B cell (primary cell): ENCODE results near the gene RRBP1. TPM values are rescaled to one million over a fixed set of nuclear protein-coding genes. Genes with fewer than 3 reads are reported as not detected.

Source experiments
- ATAC-seq: fragments of 200-7000 bp; cut with Tn5 transposase; one replicate; pipeline ENCODE4 v1.10.0; 2021; ENCODE audit warnings: low read depth, mild to moderate bottlenecking, moderate number of reproducible peaks, moderate library complexity
- CTCF ChIA-PET: fragments of 350-600 bp; sonication (Branson Sonifier 250); formaldehyde crosslinking; loops from one replicate; lab custom pipeline; 2021; ENCODE audit warnings: antibody characterized with exemption, inconsistent platforms; lab: Charles Lee
- POLR2A ChIA-PET: fragments of 350-600 bp; sonication (Branson Sonifier 250); formaldehyde crosslinking; loops from one replicate; lab custom pipeline; 2021; ENCODE audit warnings: antibody characterized with exemption; lab: Charles Lee
- DNase-seq: peaks from one replicate; pipeline ENCODE4 v3.0.0; 2013
- H2AFZ ChIP-seq: 2 replicates; pipeline ENCODE4 v1.6.1; 2012; ENCODE audit warnings: mild to moderate bottlenecking, low read depth, low read length; ENCODE audit not compliant: insufficient read depth, poor library complexity, severe bottlenecking
- H3K27ac ChIP-seq, 2 donors: 1 replicate in 1 of 2; 2 replicates in 1 of 2; pipeline ENCODE4 v1.5.1; 2012 to 2013; ENCODE audit warnings: low read length in 2 of 2, mild to moderate bottlenecking in 2 of 2, moderate library complexity in 1 of 2
- H3K27me3 ChIP-seq, 4 experiments: fragments of 200-600 bp in 1 of 4; sonication (generic) in 1 of 4; replicated peaks in 1 of 4; 1 replicate in 2 of 4; 2 replicates in 2 of 4; pipeline versions ENCODE4 v1.6.1 to v1.7.0; 2013 to 2016; ENCODE audit warnings: low read length in 3 of 4, mild to moderate bottlenecking in 2 of 4, mixed read lengths in 1 of 4, moderate library complexity in 1 of 4; ENCODE audit not compliant: insufficient read depth in 4 of 4, control insufficient read depth in 3 of 4; ENCODE audit errors: control extremely low read depth in 1 of 4
- H3K36me3 ChIP-seq, 2 experiments: replicated peaks in 1 of 2; 1 replicate in 1 of 2; 2 replicates in 1 of 2; pipeline versions ENCODE4 v1.6.1 to v1.7.1; 2013; ENCODE audit warnings: low read length in 1 of 2; ENCODE audit not compliant: insufficient read depth in 2 of 2, control insufficient read depth in 1 of 2; ENCODE audit errors: control extremely low read depth in 1 of 2, extremely low read depth in 1 of 2
- H3K4me1 ChIP-seq, 2 donors: fragments of 200-600 bp in 1 of 2; sonication (generic) in 1 of 2; 1 replicate in 1 of 2; 2 replicates in 1 of 2; pipeline versions ENCODE4 v1.5.1 to v1.6.1; 2013 to 2017; ENCODE audit warnings: low read length in 2 of 2; ENCODE audit not compliant: control insufficient read depth in 2 of 2, insufficient read depth in 2 of 2
- H3K4me2 ChIP-seq: replicated peaks from 2 replicates; pipeline ENCODE3; 2012; ENCODE audit warnings: mild to moderate bottlenecking, low read depth, low read length; ENCODE audit not compliant: poor library complexity, severe bottlenecking
- H3K4me3 ChIP-seq, 5 experiments: fragments of 200-600 bp in 1 of 5; sonication (generic) in 1 of 5; 1 replicate in 3 of 5; 2 replicates in 2 of 5; pipeline versions ENCODE4 v1.5.1 to v1.7.0; 2011 to 2016; ENCODE audit warnings: low read length in 4 of 5, mild to moderate bottlenecking in 4 of 5, low read depth in 2 of 5, control low read depth in 1 of 5, moderate library complexity in 1 of 5; ENCODE audit not compliant: insufficient read depth in 1 of 5; ENCODE audit errors: control extremely low read depth in 1 of 5, extremely low read depth in 1 of 5
- H3K79me2 ChIP-seq: fragments of 200-600 bp; sonication (generic); one replicate; pipeline ENCODE4 v1.6.0; 2016; ENCODE audit warnings: low read length; ENCODE audit not compliant: control insufficient read depth, insufficient read depth
- H3K9ac ChIP-seq: fragments of 200-600 bp; sonication (generic); 2 replicates; pipeline ENCODE4 v1.6.1; 2017; ENCODE audit warnings: mild to moderate bottlenecking, low read length, moderate library complexity
- H3K9me3 ChIP-seq, 3 donors: one replicate each; pipeline versions ENCODE4 v1.6.1 to v1.7.1; 2013; ENCODE audit warnings: low read length in 2 of 3; ENCODE audit not compliant: control insufficient read depth in 2 of 3, insufficient read depth in 1 of 3; ENCODE audit errors: control extremely low read depth in 1 of 3
- H4K20me1 ChIP-seq: 2 replicates; pipeline ENCODE4 v1.6.0; 2012; ENCODE audit warnings: mild to moderate bottlenecking, low read length; ENCODE audit not compliant: insufficient read depth, control insufficient read depth, poor library complexity, severe bottlenecking
- H3K27ac Mint-ChIP-seq: one replicate; pipeline ENCODE4 v1.8.0; 2021; ENCODE audit warnings: mixed read lengths
- H3K27me3 Mint-ChIP-seq: one replicate; pipeline ENCODE4 v1.8.0; 2021; ENCODE audit warnings: mixed read lengths
- H3K4me1 Mint-ChIP-seq: one replicate; pipeline ENCODE4 v1.8.0; 2021; ENCODE audit warnings: mixed read lengths
- H3K4me3 Mint-ChIP-seq: one replicate; pipeline ENCODE4 v1.8.0; 2021; ENCODE audit warnings: mixed read lengths
- H3K9me3 Mint-ChIP-seq: one replicate; pipeline ENCODE4 v1.8.0; 2022; ENCODE audit warnings: mixed read lengths; ENCODE audit not compliant: insufficient read depth
- EZH2 ChIP-seq: IDR thresholded peaks from 2 replicates; pipeline ENCODE4 v1.6.1; 2012; ENCODE audit warnings: borderline replicate concordance, low read depth, mild to moderate bottlenecking, moderate library complexity, low read length; ENCODE audit not compliant: insufficient read depth, poor library complexity, severe bottlenecking
- WGBS: methylation state at CpG from one replicate; pipeline ENCODE4 v1.1.5; 2013; ENCODE audit warnings: missing lambda C conversion rate; ENCODE audit not compliant: insufficient coverage; 5-methylcytosine and 5-hydroxymethylcytosine counted together
- intact Hi-C: fragments of 100-400 bp; cut with micrococcal nuclease; formaldehyde crosslinking; loops from one replicate; pipeline ENCODE4 v1.10.0; 2022
- polyA plus RNA-seq: library from polyadenylated mRNA; depleted of rRNA; stranded (reverse); fragments of >200 nt; gene quantifications from 2 replicates; pipeline ENCODE4 v1.2.3, GENCODE V29; 2012
- total RNA-seq, 2 donors: library from RNA; stranded (reverse); fragments of 120-200 nt in 1 of 2; gene quantifications; 1 replicate in 1 of 2; 2 replicates in 1 of 2; pipeline versions ENCODE4 v1.2.3 to v1.2.4, GENCODE V29; 2013 to 2022
- TF ChIP-seq, protein P1 (sequence below): fragments of 200-600 bp; IDR thresholded peaks from one replicate; pipeline ENCODE4 v1.8.0; 2022; ENCODE audit warnings: antibody characterized with exemption, mild to moderate bottlenecking

RRBP1 gene
- total and polyA plus RNA-seq, 2 donors (not counting 1 experiment from before 2014, with no cell fraction given), result 10.9 to 27.5 TPM

DNA sequence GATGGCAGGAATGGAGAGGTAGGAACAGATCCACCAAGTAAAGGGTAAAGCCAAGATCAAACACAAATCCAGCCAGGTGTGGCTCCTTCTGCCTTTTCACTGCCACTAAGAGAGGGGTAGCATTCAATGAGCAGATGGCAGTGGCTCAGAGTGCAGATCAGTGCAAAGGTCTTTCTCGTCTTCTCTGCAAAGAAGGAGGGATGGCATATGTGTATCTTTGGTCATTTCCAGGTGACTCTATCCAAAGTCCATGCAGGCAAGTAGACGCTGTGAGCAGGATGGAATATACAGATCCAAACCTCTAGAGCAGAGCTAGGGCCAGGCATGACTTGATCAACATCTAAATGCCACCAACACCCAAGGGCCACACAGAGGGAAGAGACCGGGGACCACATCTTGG lies 24.6 kb upstream of the RRBP1 start:
- TF ChIP-seq, protein P1, sequence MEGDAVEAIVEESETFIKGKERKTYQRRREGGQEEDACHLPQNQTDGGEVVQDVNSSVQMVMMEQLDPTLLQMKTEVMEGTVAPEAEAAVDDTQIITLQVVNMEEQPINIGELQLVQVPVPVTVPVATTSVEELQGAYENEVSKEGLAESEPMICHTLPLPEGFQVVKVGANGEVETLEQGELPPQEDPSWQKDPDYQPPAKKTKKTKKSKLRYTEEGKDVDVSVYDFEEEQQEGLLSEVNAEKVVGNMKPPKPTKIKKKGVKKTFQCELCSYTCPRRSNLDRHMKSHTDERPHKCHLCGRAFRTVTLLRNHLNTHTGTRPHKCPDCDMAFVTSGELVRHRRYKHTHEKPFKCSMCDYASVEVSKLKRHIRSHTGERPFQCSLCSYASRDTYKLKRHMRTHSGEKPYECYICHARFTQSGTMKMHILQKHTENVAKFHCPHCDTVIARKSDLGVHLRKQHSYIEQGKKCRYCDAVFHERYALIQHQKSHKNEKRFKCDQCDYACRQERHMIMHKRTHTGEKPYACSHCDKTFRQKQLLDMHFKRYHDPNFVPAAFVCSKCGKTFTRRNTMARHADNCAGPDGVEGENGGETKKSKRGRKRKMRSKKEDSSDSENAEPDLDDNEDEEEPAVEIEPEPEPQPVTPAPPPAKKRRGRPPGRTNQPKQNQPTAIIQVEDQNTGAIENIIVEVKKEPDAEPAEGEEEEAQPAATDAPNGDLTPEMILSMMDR, result no peak
- TF ChIP-seq EZH2, result no peak
- no peak overlapping the region for H2AFZ ChIP-seq
- H3K4me3 ChIP-seq, result no peak overlapping the region
- H4K20me1 ChIP-seq, result no peaks in the 10 kb centered on the region
- H3K27me3 ChIP-seq, result no peaks in the 10 kb centered on the region
- no peak overlapping the region for H3K4me3 Mint-ChIP-seq
- no peak overlapping the region for H3K27ac Mint-ChIP-seq
- no peaks in the 10 kb centered on the region for H3K4me1 ChIP-seq
- H3K27ac ChIP-seq, result no peak overlapping the region
- no peaks in the 10 kb centered on the region for H3K27me3 Mint-ChIP-seq
- DNase-seq (no peak), ATAC-seq (no peak)
- no peak overlapping the region for H3K4me2 ChIP-seq
- H3K9me3 Mint-ChIP-seq, result no peaks in the 10 kb centered on the region
- peaks cover 0 to 4% (median 0%) of the 10 kb centered on the region in 3 donors for H3K9me3 ChIP-seq
- H3K36me3 ChIP-seq, result no peaks in the 10 kb centered on the region
- WGBS, result 88% methylated on average over 1 of the region's 3 CpGs
- no peaks in the 10 kb centered on the region for H3K4me1 Mint-ChIP-seq
- H3K9ac ChIP-seq, result no peak overlapping the region
- CTCF ChIA-PET, result no interaction called here
- H3K79me2 ChIP-seq, result no peaks in the 10 kb centered on the region
- POLR2A ChIA-PET, result no interaction called here
- intact Hi-C loops, result no loop called here

DNA sequence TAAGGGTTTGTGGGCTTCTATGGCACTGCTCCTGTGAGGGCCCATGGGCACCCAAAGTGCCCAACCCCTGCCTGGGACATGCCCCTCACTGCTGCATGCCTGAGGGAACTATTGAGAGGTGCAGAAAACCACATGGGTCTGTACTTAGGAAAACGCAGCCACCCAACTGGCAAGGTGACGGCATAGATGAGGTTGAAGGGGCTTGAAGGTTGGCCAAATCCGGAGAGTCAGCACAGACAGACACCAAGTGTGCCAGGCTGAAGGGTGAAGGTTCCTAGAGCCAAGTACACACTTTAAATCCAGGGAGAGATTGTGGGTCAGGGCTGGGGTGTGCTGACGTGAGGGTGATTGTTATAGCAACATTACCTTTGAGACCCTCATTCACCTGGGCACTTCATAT lies 23.9 kb upstream of the RRBP1 start:
- peaks cover 0 to 4% (median 0%) of the 10 kb centered on the region in 3 donors for H3K9me3 ChIP-seq
- no peaks in the 10 kb centered on the region for H3K27me3 ChIP-seq
- ChIA-PET POLR2A (no interaction called here), CTCF (no interaction called here)
- H3K9ac ChIP-seq, result no peak overlapping the region
- DNase-seq, result no peak
- no peak overlapping the region for H3K27ac Mint-ChIP-seq
- no peaks in the 10 kb centered on the region for H3K4me1 Mint-ChIP-seq
- no peaks in the 10 kb centered on the region for H3K27me3 Mint-ChIP-seq
- no peaks in the 10 kb centered on the region for H3K36me3 ChIP-seq
- no peak overlapping the region for H3K4me3 Mint-ChIP-seq
- no peak overlapping the region for H2AFZ ChIP-seq
- no peak overlapping the region for H3K27ac ChIP-seq
- H3K79me2 ChIP-seq, result no peaks in the 10 kb centered on the region
- H4K20me1 ChIP-seq, result no peaks in the 10 kb centered on the region
- H3K9me3 Mint-ChIP-seq, result no peaks in the 10 kb centered on the region
- H3K4me1 ChIP-seq, result no peaks in the 10 kb centered on the region
- WGBS, result 90% methylated on average over 3 of the region's 4 CpGs
- intact Hi-C loops, result no loop called here
- TF ChIP-seq, protein P1, result no peak
- no peak for TF ChIP-seq EZH2
- no peak overlapping the region for H3K4me3 ChIP-seq
- ATAC-seq, result no peak
- no peak overlapping the region for H3K4me2 ChIP-seq
